Head of caudate nucleus (tissue), 42 donors: ENCODE results near the gene ZSCAN26.
"Not testable (repeated sequence)": the region's sequence is repeated elsewhere in the genome, so short reads cannot be mapped to it uniquely, and the experiment has no call there.

Experiments
- DNase-seq, 42 donors: peaks; one replicate each; pipeline versions ENCODE4 v3.0.0 to v3.0.0-alpha.2; 2020 to 2021; ENCODE audit warnings: mixed read lengths in 7 of 42
- intact Hi-C: fragments of 100-400 bp; cut with DNase I; formaldehyde crosslinking; loops from one replicate; pipeline ENCODE4 v1.15.0; 2022

The ZSCAN26 gene

DNA sequence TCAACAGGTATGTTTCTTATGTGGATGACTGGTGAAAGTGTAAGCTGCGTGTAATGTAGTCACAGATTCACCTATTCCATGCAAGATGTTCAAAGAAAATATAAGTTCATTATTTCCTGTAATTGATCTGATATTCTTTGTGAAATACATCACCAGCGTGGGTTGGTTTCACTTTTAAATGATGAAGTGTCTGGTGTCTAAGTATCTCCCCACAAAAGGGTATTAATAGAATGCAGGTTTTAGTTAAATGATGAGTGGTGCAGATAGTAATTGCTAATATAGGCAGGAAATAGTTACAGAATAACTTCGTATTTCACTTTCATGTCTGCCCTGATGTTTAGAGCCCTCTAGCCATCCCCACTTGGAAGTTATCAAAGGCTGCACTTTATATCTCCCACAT, 36.6 kb downstream of the ZSCAN26 start:
- no peak for DNase-seq
- intact Hi-C loops, result no loop called here

GRCh38 chr6:28306363-28306762, 39.4 kb downstream of the ZSCAN26 start:
- intact Hi-C loops, DNase-seq: not testable (repeated sequence)

DNA sequence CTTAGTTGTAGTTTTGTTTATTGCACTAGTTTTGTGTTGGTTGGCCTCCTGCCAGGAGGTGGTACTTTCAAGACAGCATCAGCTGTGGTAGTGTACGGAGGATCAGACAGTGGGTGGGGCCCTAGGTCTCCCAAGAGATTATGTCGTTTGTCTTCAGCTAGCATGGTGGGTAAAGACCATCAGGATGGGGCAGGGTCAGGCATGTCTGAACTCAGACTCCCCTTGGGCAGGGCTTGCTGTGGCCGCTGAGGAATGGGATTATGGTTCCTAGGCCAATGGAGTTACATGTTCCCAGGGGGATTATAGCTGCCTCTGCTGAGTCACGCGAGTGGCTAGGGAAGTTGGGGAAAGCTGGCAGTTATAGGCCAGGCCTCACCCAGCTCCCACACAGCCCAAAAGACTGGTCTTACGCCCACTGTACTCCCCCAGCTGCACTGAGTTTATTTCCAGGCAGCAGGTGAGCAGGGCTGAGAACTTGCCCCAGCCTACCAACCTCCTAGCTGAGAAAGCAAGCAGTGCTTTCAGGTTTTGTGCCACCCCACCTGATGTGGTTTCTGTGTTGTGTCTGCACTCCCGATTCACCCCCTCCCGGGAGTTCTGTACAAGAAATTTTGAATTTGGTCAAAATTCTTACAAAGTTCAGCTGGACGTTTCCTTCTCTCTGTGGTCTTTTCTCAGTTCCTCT, 44.3 kb downstream of the ZSCAN26 start:
- intact Hi-C loops, result no loop called here
- DNase-seq, result no peak

GRCh38 chr6:28312939-28313338, 46.0 kb downstream of the ZSCAN26 start:
- DNase-seq, result no peak
- intact Hi-C loops, result no loop called here

DNA sequence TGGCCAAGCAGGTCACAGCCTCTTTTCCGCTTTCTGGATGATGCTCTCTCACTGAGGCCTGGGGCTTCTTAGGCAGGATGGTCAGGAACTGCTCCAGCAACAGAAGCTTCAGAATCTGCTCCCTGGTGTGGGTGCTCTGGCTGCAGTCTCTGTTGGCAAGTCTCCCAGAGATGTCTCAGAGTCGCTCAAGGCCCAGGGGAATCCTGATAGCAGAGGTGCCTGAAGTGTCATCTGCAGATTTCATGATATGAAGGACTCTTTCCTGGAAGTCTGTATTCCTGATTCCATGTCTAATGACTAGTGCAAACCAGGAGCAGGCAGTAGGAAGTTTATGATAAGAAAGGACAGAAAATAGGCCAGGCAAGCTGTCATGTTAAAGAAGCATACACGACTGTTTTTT, 48.7 kb downstream of the ZSCAN26 start:
- intact Hi-C loops, result no loop called here
- no peak for DNase-seq

DNA sequence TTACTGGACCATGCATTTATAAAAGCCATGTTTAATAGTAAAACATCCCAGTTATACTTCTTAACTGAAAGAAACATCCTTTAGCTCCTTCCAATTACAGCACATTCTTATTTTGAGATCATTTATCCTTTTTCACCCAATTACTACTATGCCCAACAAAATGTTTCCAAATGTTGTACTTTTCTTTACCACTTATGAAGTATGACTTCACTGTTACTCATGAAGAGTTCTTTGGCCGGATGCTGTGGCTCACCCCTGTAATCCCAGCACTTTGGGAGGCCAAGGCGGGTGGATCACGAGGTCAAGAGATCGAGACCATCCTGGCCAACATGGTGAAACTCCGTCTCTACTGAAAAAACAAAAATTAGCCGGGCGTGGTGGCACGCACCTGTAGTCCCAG, 50.9 kb downstream of the ZSCAN26 start:
- intact Hi-C loops, DNase-seq: not testable (repeated sequence)

GRCh38 chr6:28322661-28323060, 55.7 kb downstream of the ZSCAN26 start:
- DNase-seq, result no peak
- intact Hi-C loops, result no loop called here

GRCh38 chr6:28323813-28324424, 57.0 kb downstream of the ZSCAN26 start:
- intact Hi-C loops, result no loop called here

DNA sequence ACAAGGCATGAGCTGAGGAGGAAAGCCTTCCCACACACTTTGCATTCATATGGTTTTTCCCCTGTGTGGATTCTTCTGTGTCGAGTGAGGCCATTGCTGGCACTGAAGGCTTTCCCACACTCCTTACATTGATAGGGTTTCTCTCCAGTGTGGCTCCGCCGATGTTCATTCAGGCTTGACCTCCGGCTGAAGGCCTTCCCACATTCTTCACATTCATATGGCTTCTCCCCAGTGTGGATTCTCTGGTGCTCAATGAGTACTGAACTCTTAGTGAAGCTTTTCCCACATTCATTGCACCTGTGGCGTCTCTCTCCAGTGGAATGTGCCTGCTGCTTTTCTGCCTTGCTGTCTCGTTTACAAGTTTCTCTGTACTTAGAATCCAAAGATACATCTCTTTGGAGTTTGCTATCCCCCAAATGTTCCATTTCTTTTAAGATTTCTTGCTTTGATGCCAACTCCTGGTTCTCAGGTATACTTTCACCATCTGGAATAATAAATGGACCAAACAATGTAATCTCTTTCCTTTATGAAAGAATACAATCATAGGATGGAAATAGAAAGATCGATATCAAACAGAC, 59.5 kb downstream of the ZSCAN26 start:
- intact Hi-C loops, result no loop called here

More at GRCh38 chr6:28323813-28324424, 57.0 kb downstream of the ZSCAN26 start:
- DNase-seq, result no peak

More for the DNA sequence above, 59.5 kb downstream of the ZSCAN26 start:
- DNase-seq, result no peak
